GM03348 (cell line): ENCODE measurements around the gene KAT8.
A peak's percentile ranks its signal among the peaks of the same experiment; 100 is the strongest.
"Not testable (repeated sequence)": the region's sequence is repeated elsewhere in the genome, so short reads cannot be mapped to it uniquely, and the experiment has no call there.

Source experiments
- DNase-seq: peaks from one replicate; pipeline ENCODE4 v3.0.0; 2012; ENCODE audit warnings: low spot score

KAT8 gene

DNA sequence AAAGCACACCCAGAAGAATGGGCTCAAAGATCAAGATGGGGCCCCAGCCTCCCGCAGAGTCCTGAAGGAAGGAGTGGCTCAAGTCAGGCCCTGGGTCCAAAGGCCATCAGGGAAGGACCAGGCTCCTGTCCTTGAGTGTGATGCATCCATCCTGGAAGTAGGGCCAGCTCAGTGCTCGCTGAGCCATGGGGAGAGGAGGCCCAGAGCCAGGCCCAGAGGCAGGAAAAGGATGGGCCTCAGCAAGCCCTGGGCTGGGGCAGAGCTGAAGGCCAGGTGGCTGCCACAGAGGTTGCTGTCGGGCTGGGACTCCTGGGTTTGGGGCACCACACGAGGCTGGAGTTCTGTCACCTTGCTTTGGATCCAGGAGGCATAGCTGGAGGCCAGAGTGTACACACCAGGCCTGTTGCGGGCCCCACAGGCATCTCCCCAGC is 14.4 kb downstream of the KAT8 start:
- no peak for DNase-seq

DNA sequence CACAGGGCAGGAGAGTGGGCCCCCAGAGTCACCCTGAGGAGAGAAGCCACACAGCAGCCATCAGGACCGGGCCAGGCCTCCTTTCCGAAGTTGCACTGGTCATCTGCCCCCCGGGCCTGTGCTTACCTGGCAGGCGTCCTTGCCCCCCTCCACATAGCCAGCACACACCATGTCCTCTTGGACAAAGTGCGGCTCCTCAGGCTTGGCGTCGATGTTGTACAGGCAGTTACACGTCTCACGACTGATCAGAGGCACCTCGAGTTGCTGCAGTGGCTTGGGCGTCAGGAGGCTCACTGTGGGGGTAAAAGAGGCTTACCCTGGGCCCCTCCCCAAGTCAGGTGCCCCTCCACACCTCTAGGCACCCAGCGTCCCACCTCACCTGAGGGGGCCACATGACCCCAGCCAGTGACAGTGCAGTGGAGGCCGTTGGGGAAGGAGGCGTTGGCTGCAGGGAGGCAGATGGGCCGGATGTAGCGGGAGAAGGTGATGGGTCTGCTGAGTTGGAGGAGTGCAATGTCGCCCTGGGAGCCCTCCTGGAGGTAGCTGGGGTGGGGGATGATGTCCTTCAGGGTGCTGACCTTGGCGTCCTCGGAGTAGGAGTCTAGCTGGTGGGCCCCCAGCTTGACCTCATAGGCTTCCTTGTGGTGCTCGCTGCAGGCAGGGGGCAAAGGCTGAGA is 15.0 kb downstream of the KAT8 start:
- DNase-seq, result no peak

DNA sequence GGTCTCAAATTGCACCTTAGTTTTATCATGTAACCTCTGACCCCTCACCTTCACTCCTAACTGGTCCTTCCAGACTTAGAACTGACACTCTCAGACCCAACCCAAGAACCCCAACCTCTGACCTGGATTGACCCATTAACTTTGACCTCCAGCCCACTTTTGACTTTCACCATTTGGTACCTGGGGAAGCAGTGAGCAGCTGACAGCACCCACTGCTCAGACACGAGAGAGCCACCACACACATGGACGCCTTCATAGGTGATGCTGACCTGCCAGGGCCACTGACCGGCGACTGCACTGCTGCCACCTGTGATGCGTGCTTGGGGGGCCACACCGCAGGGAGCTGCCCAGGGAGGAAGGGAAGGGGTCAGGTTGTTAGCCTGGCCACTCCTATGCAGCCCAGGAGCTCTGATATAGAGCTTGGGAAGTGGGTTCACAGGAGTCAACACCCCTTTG is 15.6 kb downstream of the KAT8 start:
- no peak for DNase-seq

DNA sequence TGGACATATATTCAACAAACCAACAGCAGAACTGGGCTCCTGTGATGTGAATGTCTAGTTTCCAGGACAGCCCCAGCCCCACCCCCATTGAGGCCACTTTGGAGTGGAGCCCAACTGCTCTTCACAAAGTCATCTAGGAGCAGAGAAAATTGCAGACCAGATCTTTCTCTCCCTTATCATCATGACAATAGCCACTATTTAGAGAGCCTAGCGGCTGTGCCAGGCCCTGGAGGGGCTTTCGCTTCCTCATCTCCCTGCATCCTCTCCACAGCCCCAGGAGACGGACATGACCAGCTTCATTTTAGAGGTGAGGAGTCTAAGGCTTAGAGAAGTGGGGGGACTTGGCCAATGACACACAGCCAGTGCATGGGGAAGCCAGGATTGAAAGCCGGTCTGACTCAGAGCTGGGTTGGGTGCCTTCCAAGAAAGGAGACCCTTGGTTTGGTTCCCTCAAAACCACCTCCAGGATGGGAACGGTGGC is 16.7 kb downstream of the KAT8 start:
- no peak for DNase-seq

DNA sequence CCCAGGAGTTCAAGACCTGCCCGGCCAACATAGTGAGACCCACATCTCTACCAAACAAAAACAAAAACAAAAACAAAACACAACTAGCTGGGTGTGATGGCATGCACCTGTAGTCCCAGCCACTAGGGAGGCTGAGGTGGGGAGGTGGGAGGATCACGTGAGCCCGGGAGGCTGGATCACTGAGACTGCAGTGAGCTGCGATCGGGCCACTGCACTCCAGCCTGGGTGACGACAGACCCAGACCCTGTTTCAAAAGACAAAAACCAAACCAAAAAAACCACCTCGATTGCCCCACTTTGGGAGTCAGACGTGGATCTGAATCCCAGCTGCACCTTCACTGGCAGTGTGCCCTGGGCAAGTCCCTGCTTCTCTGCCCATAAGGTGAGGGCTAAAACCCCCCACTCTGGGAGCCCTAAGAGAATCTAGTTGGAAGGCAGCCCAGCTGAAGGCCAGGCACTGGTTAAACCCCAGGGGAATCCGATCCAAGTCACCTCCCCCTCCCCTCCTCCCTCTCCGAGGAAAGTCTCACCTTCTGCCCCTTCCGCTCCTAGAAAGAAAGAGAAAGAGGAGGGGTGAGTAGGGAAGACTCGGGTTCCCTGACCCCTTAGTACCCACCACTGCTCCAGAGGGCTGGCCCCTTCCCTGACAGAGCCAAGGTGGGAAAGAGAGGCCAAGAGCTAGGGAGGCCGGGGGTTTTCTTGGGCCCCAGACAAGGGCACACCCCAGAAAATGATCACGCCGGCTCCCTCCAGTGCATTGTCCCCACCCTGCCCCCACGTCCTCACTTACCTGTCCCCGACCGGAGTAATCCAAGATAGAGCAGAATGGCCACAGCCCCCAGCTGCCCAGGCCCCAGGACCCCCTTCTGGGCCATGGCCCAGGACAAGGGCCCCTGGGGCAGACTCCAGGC is 17.4 kb downstream of the KAT8 start:
- DNase-seq, result no peak

DNA sequence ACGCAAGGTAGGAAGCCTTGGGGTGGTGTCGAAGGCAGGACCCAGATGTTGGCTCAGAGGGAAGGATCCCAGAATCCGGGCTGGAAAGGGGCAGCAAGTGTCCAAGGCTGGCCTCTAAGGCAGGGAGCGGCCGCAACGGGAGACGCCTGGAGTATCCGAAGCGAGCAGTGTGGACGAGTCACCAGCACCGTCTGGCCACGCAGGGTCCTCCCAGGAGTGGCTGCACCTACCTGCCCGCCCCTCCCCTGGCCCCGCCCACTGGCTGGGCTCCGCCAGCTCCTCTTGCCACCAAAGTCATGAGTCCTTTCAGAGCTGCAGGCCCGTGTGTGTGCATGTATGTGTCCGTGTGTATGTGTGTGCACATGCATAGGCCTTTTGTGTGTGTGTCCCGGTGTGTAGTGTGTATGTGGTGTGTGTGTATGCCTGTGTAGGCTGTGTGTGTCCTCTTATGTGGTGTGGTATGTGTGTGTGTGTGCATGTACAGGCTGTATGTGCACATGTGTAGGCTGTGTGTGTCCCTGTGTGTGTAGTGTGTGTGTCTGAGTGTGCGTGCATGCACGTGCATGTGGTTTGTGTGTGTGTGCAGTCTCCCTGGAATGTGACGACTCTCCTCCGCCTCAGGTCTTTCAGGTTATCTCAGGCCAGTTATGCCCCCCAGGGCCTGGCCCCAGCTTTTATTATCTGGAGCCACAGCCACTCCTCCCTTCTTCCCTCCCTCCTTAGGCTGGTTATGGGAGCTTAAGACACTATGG is 18.2 kb downstream of the KAT8 start, which contains the start of gene PRSS8:
PRSS8 (minus strand) TSS at position 193 of the 752 bp plus-strand sequence. CDS start 229 bp downstream, outside the sequence.
- DNase-seq, result no peak

DNA sequence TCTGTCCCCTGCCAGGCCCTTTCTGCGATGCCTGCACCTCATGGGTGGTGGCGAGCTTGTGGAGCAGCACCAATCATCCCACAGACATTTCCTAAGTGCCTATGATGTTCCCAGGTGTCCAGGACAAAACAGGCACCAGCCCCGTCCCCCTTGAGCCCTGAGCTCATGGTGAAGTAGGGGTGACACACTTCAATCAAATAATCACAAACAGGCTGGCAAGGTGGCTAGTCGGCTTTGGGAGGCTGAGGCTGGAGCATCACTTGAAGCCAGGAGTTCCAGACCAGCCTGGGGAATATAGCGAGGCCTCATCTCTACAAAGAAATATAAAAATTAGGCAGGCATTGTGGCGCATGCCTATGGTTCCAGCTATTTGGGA is 18.8 kb downstream of the KAT8 start:
- no peak for DNase-seq

DNA sequence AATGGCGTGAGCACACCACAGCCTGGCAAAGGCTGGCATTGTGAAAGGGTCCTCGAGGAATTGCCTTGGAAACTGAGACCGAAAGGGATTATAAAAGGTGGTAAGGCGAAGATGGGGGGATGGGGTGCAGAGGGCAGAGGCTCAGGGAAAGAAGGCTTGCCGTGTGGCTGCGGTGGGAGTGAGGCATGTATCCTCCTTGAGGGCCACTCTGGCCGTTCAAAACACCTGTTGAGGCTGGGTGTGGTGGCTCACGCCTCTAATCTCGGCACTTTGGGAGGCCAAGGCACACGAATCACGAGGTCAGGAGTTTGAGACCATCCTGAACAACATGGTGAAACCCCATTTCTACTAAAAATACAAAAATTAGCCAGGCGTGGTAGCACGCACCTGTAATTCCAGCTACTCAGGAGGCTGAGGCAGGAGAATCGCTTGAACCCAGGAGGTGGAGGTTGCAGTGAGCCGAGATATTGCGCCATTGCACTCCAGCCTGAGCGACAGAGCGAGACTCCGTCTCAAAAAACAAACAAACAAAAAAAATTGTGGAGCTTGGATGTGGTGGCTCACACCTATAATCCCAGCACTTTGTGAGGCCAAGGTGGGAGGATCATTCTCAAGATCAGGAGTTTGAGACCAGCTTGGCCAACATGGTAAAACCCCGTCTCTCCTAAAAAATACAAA is 19.5 kb downstream of the KAT8 start:
- not testable (repeated sequence) for DNase-seq

DNA sequence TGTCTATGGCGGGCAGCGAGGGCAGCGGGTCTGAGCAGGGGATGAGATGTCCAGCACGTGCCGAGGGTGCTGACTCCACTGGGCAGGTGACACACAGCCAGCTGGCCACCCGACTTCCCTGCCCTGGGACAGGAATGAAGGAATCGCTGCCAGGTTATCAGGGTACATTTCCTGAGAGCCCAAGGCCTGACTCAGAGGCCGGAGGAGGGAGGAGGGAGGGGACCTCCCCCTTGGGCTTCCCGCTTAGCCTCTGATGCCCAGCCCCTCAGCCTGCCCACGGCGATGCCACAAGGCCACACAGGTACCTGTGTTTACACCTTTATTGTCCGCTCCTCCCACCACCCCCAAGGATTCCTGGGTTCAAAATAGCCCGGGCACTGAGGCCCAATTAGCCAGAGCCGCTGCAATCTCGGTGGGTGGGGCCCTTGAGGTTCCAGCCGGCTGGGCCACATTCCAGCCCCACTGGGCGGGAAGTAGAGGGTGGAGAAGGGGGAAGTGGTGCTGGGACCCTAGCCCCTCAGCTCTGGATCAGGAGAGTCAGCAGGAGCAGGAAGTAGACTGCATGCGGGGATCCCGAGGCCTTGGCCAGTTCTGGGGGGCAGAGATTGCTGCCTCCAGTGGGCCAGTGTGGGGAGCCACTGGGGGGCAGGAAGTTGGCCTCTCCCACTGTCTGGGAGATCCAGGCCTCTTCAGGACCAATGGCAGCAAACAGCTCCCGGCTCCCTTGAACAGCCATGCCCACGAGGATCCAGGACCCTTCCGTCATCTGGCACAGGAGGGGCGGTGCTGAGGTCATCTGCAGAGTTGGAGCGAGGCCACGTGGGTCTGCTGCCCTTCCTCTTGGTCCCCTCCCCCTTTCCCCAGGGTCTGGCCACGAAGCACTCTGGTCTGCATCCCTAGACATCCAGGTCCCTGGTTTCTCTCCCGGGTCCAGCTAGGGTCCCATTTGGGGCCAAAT is 21.4 kb downstream of the KAT8 start:
- no peak for DNase-seq

DNA sequence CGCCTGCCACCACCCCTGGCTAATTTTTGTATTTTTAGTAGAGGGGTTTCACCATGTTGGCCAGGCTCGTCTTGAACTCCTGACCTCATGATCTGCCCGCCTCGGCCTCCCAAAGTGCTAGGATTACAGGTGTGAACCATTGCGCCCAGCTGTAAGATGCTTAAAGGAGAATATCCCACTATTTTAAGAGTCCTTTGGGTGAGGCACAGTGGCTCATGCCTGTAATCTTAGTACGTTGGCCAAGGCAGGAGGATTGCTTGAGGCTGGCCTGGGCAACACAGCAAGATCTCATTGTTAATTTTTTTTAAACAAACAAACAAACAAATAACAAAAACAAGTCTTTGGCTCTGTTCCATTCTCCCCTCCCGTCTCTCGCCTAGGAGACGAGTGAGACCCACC is 23.6 kb downstream of the KAT8 start:
- not testable (repeated sequence) for DNase-seq

DNA sequence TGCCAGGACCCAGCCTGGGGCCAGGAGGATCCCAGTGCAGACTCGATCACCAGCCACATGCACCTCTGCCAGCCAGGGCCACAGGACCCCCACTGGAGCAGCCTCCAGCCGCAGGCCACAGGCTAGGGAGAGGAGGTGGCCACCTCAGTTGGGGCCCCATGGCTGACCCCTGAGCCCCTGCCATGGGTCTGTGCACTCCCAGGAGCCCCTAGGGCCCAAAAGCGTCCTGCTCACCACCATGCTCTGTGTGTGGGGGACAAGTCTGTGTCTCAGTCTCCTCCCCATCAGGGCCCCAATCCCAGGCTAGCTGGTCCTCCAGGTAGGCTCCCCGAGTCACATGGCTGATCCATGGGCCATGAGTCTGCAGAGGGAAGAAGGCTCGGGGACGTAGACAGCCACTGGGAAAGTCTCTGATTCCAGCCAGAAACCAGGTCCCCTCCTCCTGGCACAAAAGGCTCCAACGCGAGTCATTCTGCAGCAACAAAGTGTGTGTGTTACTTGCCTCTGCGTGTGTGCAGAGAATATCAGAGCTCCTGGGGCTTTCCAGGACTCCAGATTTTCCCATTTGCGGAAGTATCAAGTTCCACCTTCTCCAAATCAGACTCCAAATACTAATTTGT is 24.1 kb downstream of the KAT8 start:
- peak; percentile 46 for DNase-seq

DNA sequence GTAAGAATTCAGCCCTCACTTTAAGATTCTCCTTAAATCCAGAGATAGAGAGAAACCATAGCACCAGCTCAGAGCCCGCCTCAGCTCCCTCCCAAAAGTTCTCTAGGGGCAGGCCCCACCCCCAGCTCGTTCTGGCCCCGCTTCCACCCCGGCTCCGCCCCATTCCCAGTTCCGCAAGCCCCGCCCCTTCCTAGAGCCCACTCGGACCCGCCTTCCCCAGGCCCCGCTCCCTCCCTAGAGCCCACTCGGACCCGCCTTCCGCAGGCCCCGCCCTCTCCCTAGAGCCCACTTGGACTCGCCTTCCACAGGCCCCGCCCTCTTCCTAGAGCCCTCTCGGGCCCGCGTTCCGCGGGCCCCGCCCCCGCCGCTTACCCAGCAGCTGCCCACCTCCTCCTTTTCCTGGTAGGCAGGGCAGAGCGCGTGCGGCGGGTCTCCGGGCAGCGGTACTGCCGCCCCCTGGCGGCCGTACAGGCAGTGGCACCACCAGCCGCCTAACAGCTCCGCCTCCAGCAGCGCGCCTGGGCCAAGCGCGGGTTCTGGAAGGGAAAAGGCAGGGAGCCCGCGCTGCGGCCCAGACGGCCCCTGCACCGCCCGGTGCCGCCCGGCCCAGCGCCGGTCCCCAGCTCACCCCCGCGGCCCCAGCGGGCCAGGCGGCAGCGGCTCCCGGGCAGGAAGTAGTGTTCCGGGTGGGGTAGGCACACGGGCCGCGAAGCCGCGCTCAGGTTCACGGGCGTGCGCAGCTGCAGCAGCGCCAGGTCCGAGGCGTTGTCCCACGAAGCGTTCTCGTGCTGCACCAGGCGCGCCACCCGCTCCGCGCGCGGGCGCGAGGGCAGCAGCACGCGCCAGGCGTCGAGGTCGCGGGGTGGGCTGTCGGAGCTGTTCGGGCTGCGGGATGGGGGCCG is 24.9 kb downstream of the KAT8 start:
- peak; percentile 100 for DNase-seq

DNA sequence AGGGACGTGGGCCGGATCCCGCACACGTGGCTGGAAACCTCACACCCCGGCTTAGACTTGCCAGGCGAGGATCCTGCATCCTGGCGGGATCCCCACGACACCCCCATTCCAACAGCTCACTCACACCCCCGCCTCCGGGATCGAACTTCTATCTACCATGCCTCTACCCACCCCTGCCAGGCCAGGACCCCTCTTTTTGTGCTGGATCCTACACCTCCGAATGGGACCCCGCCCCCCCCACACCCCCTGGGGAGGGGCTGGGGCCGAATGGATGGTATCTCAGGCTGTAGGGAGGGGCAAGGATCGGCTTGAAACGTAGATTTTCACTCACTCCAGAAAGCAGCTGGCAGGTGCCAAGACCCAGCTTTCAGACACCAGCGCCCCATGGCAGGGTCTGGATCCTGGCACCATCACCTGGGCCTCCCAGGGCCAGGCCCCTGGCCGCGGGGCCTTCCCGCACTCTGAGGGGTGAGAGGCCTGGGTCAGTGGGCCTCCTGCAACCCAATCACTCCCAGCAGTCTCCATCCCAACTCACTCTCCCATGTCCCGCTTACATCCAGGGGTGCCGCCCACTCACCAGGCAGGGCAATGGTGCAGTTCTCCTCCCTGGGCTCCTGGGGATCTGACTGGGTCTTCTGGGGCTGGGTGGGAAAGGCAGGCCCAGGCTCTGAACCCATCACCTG is 25.7 kb downstream of the KAT8 start:
- no peak for DNase-seq

DNA sequence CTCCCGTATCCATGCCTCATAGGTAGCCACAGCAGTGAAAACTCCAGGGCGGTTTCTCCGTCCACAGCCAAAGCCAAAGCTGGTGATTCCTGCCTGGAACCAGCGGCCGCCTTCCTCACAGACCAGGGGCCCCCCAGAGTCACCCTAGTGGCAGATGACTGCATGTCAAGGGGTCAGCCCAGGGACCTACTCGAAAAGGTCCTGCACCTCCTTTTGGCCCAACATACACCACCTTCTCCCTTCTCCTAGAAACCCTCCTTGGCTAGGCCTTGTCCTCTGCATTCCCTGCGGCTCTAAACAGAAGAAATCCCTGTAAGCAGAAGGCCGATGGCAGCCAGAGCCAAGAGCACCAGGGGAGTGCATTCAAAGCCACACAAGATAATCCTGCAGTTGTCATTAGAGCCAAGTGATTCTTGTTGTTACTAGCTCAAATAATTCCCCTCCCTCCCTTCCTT is 26.3 kb downstream of the KAT8 start:
- no peak for DNase-seq

DNA sequence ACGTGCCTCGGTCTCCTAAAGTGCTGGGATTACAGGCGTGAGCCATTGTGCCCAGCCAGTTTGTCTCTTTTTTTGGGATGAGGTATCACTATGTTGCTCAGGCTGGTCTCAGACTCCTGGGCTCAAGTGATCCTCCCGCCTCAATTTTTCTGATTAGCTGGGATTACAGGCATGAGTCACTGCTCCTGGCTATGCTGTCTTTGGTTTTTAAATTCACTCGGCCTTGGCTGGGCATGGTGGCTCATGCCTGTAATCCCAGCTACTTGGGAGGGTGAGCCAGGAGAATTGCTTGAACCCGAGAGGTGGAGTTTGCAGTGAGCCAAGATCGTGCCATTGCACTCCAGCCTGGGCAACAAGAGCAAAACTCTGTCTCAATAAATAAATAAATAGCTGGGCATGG is 27.0 kb downstream of the KAT8 start:
- not testable (repeated sequence) for DNase-seq

DNA sequence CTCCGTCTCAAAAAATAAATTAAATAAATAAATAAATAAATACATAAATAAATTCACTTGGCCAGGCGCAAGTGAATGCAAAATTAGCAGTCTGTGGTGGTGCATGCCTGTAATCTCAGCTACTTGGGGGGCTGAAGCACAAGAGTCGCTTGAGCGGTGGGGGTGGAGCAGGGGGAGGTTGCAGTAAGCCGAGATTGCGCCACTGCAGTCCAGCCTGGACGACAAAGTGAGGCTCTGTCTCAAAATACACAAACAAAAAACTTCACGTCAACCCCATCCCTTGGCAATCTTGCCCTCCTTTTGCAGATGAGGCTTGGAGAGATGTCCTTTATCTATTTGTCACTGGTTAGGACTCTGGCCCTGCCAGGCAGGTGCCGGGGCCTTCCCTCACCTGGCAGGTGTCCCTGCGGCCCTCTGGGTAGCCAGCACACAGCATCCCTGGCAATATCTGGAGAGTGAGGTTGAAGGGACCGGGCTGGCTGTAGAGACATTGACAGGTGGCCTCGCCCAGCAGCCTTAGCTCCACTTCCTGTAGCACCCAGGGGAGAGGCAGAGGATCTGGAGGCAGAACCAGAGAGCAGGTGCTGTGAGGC is 28.0 kb downstream of the KAT8 start:
- DNase-seq, result no peak

DNA sequence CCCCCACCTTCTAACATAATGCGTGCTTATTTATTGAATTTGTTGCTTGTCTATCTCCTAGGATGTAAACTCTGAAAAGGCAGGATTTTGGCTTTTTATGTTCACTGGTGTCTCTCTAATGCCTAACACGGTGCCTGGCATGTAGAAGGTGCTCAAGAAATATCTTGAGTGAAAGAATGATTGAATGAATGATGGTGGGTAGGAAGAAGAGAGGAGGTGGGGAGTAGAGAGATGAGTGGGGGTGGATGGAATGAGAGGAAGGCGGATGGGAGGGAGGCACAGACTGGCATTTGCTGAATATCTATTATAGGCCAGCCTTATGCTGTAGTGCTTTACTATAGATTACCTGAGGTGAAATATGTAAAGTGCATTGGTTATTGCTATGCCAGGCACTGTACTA is 30.1 kb downstream of the KAT8 start:
- no peak for DNase-seq

DNA sequence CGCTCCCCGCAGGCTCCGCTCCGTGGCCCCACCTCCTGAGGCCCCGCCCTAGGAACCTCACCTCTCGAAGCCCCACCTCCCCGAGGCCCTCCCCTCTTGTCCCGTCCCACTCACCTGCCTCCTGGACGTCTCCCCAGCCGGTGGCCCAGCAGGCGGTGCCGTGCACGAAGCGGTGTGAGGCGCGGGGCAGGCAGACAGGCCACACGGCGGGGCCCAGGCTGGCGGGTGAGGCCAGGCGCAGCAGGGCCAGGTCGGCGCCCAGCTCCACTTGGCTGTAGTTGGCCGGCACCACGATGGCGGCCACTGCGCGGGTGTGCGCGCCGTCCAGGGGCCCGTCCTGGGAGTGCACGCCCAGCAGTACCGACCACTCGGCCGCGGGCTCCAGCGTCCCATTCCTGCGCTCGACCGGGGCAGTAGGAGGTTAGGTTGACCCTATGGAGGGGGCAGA is 30.8 kb downstream of the KAT8 start:
- no peak for DNase-seq
